GM12872 (cell line): Measurements from ENCODE around the gene TCEA2.

Source experiments
- TF ChIP-seq, protein P1 (sequence below): IDR thresholded peaks from 3 replicates; pipeline ENCODE4 v1.5.1; 2011; ENCODE audit warnings: low read depth, mild to moderate bottlenecking, low read length, moderate library complexity; ENCODE audit not compliant: insufficient read depth

The TCEA2 gene

GRCh38 chr20:64062596-64063388 is at the start of gene TCEA2:
TSS of gene TCEA2 (plus strand) at chr20:64063198. CDS start at chr20:64063313, 115 bp downstream.
- TF ChIP-seq, protein P1, sequence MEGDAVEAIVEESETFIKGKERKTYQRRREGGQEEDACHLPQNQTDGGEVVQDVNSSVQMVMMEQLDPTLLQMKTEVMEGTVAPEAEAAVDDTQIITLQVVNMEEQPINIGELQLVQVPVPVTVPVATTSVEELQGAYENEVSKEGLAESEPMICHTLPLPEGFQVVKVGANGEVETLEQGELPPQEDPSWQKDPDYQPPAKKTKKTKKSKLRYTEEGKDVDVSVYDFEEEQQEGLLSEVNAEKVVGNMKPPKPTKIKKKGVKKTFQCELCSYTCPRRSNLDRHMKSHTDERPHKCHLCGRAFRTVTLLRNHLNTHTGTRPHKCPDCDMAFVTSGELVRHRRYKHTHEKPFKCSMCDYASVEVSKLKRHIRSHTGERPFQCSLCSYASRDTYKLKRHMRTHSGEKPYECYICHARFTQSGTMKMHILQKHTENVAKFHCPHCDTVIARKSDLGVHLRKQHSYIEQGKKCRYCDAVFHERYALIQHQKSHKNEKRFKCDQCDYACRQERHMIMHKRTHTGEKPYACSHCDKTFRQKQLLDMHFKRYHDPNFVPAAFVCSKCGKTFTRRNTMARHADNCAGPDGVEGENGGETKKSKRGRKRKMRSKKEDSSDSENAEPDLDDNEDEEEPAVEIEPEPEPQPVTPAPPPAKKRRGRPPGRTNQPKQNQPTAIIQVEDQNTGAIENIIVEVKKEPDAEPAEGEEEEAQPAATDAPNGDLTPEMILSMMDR: no peak

DNA sequence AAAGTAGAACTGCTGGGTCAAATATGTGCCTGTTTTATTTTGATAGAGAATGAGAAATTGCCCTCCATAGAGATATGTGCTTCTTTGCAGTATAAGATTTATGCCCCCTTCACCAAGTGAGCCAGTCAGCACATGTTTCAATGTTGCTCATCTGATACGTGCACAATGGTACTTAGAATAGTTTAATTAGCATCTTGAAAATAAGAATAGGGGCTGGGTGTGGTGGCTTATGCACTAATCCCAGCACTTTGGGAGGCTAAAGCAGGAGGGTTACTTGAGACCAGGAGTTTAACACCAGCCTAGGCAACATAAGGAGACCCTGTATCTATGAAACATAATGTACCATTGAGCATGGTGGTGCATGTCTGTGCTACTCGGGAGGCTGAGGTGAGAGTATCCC is 47.4 kb upstream of the TCEA2 start:
- TF ChIP-seq, protein P1: no peak

DNA sequence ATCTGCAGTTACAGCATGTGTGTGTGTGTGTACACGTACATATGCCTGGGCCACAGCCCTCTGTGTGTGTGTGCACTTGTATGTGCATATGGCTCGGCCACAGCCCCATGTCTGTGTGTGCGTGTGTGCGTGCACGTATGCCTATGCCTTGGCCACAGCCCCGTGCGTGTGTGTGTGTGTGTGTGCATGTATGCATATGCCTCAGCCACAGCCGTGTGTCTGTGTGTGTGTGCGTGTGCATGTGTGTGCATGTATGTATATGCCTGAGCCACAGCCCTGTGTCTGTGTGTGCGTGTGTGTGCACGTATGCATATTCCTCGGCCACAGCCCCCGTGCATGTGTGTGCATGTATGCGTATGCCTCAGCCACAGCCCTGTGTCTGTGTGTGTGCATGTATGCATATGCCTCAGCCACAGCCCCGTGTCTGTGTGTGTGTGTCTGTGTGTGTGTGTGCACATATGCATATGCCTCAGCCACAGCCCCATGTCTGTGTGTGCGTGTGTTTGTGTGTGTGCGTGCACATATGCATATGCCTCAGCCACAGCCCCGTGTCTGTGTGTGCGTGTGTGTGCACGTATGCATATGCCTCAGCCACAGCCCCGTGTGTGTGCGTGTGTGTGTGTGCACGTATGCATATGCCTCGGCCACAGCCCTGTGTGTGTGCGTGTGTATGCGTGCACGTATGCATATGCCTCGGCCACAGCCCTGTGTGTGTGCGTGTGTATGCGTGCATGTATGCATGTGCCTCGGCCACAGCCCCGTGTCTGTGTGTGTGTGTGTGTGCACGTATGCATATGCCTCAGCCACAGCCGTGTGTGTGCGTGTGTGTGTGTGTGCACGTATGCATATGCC is 41.6 kb upstream of the TCEA2 start:
- TF ChIP-seq, protein P1: no peak

GRCh38 chr20:64022671-64023360 is 40.2 kb upstream of the TCEA2 start:
- TF ChIP-seq, protein P1: no peak

DNA sequence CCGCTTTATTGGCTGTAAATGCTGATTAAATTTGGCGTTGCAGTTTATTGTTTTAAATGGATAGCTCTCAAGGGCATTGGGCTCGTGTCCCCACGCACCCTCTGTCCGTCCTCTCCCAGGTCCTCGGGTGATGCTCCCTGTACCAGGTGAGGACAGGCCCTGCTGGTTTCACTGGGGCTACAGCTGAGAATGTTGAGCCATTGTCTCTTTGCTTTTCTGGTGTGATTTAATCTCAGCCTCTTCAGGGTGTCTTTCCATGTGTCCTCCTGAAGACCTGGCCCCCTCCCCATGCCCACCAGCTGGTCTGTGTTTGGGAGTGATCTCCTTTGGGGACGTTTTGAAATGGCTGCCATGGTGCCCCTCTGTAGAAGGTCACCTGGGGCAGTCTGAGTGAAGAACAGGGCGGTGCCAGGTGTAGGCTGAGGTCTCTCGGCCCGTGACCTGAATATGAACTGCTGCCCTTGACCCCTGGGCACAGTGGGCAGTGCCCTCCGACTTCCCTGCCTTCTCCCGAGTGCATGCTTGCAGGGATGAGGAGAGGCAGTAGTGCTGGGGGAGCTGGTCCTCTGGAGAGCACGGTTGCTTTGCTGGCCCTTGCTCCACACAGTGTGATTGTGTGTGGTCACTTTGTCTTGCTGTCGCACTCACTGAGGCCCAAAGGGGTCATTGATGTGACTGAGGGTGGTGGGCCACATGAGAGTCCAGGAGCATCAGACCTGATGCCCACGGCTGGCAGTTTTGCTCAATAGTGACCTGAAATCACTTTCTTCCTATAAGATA is 39.4 kb upstream of the TCEA2 start:
- TF ChIP-seq, protein P1: no peak

- TF ChIP-seq, protein P1: no peak
Observed at GRCh38 chr20:64024141-64024990, 38.6 kb upstream of the TCEA2 start.
